ENCODE results near the gene RUNX2.
"Not testable (repeated sequence)": the region's sequence is repeated elsewhere in the genome, so short reads cannot be mapped to it uniquely, and the experiment has no call there.

RUNX2 gene

GRCh38 chr6:45458672-45459071 lies 130.5 kb downstream of the RUNX2 start:
- no peak overlapping the region for H3K27ac ChIP-seq
- no peak for TF ChIP-seq ZFX (IDR thresholded peaks at IDR 0.05)
- no peak for TF ChIP-seq CTCF (conservative IDR thresholded peaks at IDR 0.05)

- no peak overlapping the region for H3K27ac ChIP-seq
These were observed 132.0 kb downstream of the RUNX2 start for GRCh38 chr6:45460166-45460565.

GRCh38 chr6:45461486-45461885 lies 133.4 kb downstream of the RUNX2 start:
- H3K27ac ChIP-seq = no peak overlapping the region
- TF ChIP-seq CTCF (conservative IDR thresholded peaks at IDR 0.05) = no peak
- no peak for TF ChIP-seq ZFX (IDR thresholded peaks at IDR 0.05)

More at GRCh38 chr6:45460166-45460565, 132.0 kb downstream of the RUNX2 start:
- no peak for TF ChIP-seq CTCF (conservative IDR thresholded peaks at IDR 0.05)
- no peak for TF ChIP-seq ZFX (IDR thresholded peaks at IDR 0.05)

- no peak for TF ChIP-seq ZFX (IDR thresholded peaks at IDR 0.05)
- no peak for TF ChIP-seq CTCF (conservative IDR thresholded peaks at IDR 0.05)
These were observed 134.3 kb downstream of the RUNX2 start for GRCh38 chr6:45462190-45463134.

GRCh38 chr6:45464685-45465084 lies 136.6 kb downstream of the RUNX2 start:
- TF ChIP-seq ZFX (IDR thresholded peaks at IDR 0.05) (no peak), CTCF (conservative IDR thresholded peaks at IDR 0.05) (no peak)
- no peak overlapping the region for H3K27ac ChIP-seq

More at GRCh38 chr6:45462190-45463134, 134.3 kb downstream of the RUNX2 start:
- H3K27ac ChIP-seq = no peak overlapping the region

GRCh38 chr6:45466686-45467085 lies 138.6 kb downstream of the RUNX2 start:
- TF ChIP-seq ZFX (IDR thresholded peaks at IDR 0.05) = no peak
- TF ChIP-seq CTCF (conservative IDR thresholded peaks at IDR 0.05) = no peak

GRCh38 chr6:45467417-45467816 lies 139.3 kb downstream of the RUNX2 start:
- not testable (repeated sequence) for H3K27ac ChIP-seq

More at GRCh38 chr6:45466686-45467085, 138.6 kb downstream of the RUNX2 start:
- H3K27ac ChIP-seq = no peak overlapping the region

Data from C4-2B (cell line).